ENCODE measurements around the gene ABCD3.

DNA sequence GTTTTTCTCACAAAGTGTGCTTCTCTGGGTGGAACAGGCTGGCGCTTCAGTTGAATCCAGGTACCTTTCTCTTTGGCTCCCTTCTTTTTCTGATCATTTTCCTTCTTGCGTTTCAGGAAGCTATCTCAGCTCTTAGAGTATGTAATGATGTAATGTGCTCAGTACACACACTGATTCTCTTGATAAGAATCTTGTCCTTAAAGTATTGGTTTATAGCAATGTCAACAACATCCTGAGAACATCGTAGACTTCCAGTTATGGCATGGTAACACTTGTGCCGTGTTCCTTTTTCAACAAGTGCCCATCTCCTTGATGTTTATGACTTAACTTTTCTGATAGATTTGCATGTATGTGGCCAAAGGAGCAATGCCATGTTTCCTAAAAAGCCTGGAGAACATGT lies 11.7 kb upstream of the ABCD3 start:
- TF ChIP-seq JUND (CRISPR knock-in tag; IDR thresholded peaks at IDR 0.05) (no peak), ZNF563 (CRISPR knock-in tag; IDR thresholded peaks at IDR 0.05) (no peak), TAF1 (CRISPR knock-in tag; IDR thresholded peaks at IDR 0.05) (no peak), RARG (CRISPR knock-in tag; IDR thresholded peaks at IDR 0.05; ENCODE audit: low read depth) (no peak)

Measured in HepG2 (cell line).